WI38 (cell line): ENCODE data around the gene GFY.
"Not testable (repeated sequence)": the region's sequence is repeated elsewhere in the genome, so short reads cannot be mapped to it uniquely, and the experiment has no call there.

Source experiments
- H3K4me3 ChIP-seq: 2 replicates; pipeline ENCODE4 v1.5.1; 2011; ENCODE audit warnings: low read depth, mild to moderate bottlenecking, control low read depth, low read length
- CTCF ChIP-seq: IDR thresholded peaks from 2 replicates; pipeline ENCODE4 v1.5.1; 2012; ENCODE audit warnings: low read depth, mild to moderate bottlenecking, control low read depth, low read length

Gene GFY

GRCh38 chr19:49453757-49454240, 28.6 kb downstream of the GFY start:
- TF ChIP-seq CTCF = no peak
- H3K4me3 ChIP-seq = peak overlapping the region; percentile 79

- no peak for TF ChIP-seq CTCF
These were observed 30.6 kb downstream of the GFY start for GRCh38 chr19:49455773-49456172.

GRCh38 chr19:49456326-49456725, 31.1 kb downstream of the GFY start:
- TF ChIP-seq CTCF = no peak
- H3K4me3 ChIP-seq = no peak overlapping the region

More at GRCh38 chr19:49455773-49456172, 30.6 kb downstream of the GFY start:
- H3K4me3 ChIP-seq = no peak overlapping the region

GRCh38 chr19:49458567-49458903, 33.3 kb downstream of the GFY start:
- no peak for TF ChIP-seq CTCF
- H3K4me3 ChIP-seq = no peak overlapping the region

GRCh38 chr19:49459388-49459787, 34.2 kb downstream of the GFY start:
- H3K4me3 ChIP-seq = no peak overlapping the region
- TF ChIP-seq CTCF = no peak

- not testable (repeated sequence) for H3K4me3 ChIP-seq
These were observed 35.9 kb downstream of the GFY start for GRCh38 chr19:49461130-49461529.

GRCh38 chr19:49461656-49462055, 36.5 kb downstream of the GFY start:
- TF ChIP-seq CTCF = no peak
- no peak overlapping the region for H3K4me3 ChIP-seq

- TF ChIP-seq CTCF = no peak
- H3K4me3 ChIP-seq = no peak overlapping the region
These were observed 37.3 kb downstream of the GFY start for GRCh38 chr19:49462492-49462891.
